ENCODE results near the gene MADCAM1.

Gene MADCAM1

GRCh38 chr19:469833-470232 lies 26.5 kb upstream of the MADCAM1 start:
- no peak overlapping the region for H3K4me3 ChIP-seq
- H3K27ac ChIP-seq, result no peak overlapping the region
- intact Hi-C loops (cut with DNase I; ENCODE audit: low total_unique reads), result no loop called here
- DNase-seq, result no peak
- H3K4me1 ChIP-seq, result no peaks in the 10 kb centered on the region
- peaks cover 0 to 12% of the 10 kb centered on the region in 2 donors for H3K27me3 ChIP-seq
- no peaks in the 10 kb centered on the region for H3K9me3 ChIP-seq
- no peaks in the 10 kb centered on the region for H3K36me3 ChIP-seq
- TF ChIP-seq CTCF (IDR thresholded peaks at IDR 0.05), result no peak

- no peak for TF ChIP-seq CTCF (IDR thresholded peaks at IDR 0.05)
- H3K36me3 ChIP-seq, result no peaks in the 10 kb centered on the region
- H3K9me3 ChIP-seq, result no peaks in the 10 kb centered on the region
- intact Hi-C loops (cut with DNase I; ENCODE audit: low total_unique reads), result no loop called here
- no peak overlapping the region for H3K4me3 ChIP-seq
- no peak for DNase-seq
- H3K4me1 ChIP-seq, result no peaks in the 10 kb centered on the region
- no peak overlapping the region for H3K27ac ChIP-seq
- peaks cover 0 to 20% of the 10 kb centered on the region in 2 donors for H3K27me3 ChIP-seq
Measured at GRCh38 chr19:470701-471100, 25.6 kb upstream of the MADCAM1 start.

DNA sequence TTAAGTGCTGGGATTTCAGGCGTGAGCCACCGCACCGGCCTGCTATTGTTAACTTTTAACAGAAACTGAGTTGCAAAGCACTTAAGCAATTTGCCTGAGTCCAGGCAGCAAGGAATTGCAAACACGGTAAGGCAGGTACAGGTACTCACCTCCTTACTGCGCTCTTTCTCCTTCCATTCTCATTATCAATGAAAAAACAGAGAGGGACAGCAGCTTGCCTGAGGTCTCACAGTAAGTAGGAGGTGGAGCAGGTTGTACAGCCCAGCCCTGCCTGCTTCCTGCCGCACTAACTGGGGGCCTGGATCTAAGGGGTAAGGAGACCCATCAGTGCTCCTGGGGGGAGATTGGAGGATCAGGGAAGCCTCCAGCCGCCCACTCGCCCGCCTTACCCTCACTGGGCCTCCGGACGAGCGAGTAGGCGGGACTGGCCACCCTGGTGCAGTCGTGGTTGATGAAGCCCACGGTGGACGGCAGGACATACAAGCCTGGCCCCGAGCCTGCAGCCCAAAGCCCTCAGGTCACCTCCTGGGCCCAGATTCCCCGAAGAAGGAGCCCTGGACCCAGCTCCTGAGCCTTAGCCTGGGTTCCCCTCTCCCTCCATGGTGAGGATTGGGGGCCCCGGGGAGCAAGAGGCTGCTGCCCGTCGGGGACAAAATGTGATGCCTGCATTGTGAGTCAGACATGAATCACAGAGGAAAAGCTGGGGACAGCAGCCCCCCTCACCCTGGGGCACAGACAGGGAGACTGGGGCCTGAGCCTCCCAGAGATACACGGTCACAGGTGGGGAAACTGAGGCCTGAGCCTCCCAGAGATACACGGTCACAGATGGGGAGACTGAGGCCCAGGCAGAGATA lies 24.1 kb upstream of the MADCAM1 start:
- intact Hi-C loops (cut with DNase I; ENCODE audit: low total_unique reads), result no loop called here
- H3K36me3 ChIP-seq, result no peaks in the 10 kb centered on the region
- no peak for TF ChIP-seq CTCF (IDR thresholded peaks at IDR 0.05)
- H3K9me3 ChIP-seq, result no peaks in the 10 kb centered on the region
- peaks cover 0 to 28% of the 10 kb centered on the region in 2 donors for H3K27me3 ChIP-seq
- no peak overlapping the region for H3K27ac ChIP-seq
- H3K4me1 ChIP-seq, result no peaks in the 10 kb centered on the region
- H3K4me3 ChIP-seq, result no peak overlapping the region
- no peak for DNase-seq

DNA sequence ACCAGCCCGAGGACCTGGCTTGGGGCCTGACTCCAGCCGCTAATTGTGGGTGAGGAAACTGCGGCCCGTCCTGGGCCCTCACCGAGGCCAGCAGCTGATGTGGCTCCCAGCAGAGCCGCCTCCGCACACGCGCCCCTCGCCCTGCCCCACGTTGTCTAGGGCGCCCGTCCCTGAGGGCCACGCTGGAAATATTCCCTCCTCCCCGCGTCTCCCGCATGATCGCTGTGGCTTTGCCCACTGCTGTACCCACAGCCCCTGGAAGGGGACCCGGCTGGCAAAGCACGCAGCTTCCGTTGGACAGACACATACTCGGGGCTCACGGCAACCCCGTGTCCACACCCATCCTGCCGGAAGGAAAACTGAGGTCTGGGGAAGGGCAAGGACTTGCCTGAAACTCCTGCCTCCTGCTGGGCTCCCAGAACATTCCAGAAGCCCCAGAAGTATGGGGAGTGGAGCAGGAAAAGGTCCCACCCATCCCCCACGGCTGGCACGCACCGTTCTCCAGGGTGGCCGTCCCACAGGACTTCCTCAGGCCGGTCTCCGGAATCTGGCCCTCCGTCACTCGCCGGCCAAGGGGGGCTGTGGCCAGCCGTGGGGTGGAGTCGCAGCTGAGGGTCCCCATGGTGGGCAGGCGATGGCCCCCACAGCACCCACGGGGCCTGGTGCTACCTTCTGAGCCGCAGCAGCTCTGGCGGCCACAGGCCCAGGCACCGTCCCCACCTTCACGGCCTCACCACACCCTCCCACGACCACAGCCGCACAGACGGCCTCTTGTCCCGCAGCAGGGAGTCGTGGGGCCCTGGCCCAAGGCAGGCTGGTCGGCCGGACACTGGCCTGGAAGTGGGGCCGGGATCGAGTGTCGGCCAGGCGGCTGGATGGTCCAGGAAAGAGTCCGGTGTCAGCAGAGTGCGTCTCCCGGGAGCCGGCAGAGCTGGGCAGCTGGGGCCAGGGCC lies 21.9 kb upstream of the MADCAM1 start:
- H3K36me3 ChIP-seq, result no peaks in the 10 kb centered on the region
- no peaks in the 10 kb centered on the region for H3K9me3 ChIP-seq
- H3K4me1 ChIP-seq, result no peaks in the 10 kb centered on the region
- H3K27ac ChIP-seq, result no peak overlapping the region
- no peak for TF ChIP-seq CTCF (IDR thresholded peaks at IDR 0.05)
- no peak overlapping the region for H3K4me3 ChIP-seq
- peaks cover 0 to 42% of the 10 kb centered on the region in 2 donors for H3K27me3 ChIP-seq
- intact Hi-C loops (cut with DNase I; ENCODE audit: low total_unique reads), result no loop called here
- no peak for DNase-seq

- Histone ChIP-seq H3K27ac (no peak overlapping the region), H3K27me3 (peaks cover 0 to 42% of the 10 kb centered on the region in 2 donors), H3K4me1 (peaks cover 0 to 5% (median 2%) of the 10 kb centered on the region in 4 donors), H3K9me3 (no peaks in the 10 kb centered on the region), H3K36me3 (no peaks in the 10 kb centered on the region), H3K4me3 (no peak overlapping the region)
- intact Hi-C loops (cut with DNase I; ENCODE audit: low total_unique reads), result no loop called here
- no peak for TF ChIP-seq CTCF (IDR thresholded peaks at IDR 0.05)
- no peak for DNase-seq
Measured at GRCh38 chr19:475360-475759, 20.9 kb upstream of the MADCAM1 start.
